NCI-H2171 (cell line): ENCODE data around the gene ASCC1.
"Not testable (repeated sequence)": the region's sequence is repeated elsewhere in the genome, so short reads cannot be mapped to it uniquely, and the experiment has no call there.

Experiments used
- DNase-seq: peaks from one replicate; lab custom pipeline; 2025; lab: John Stamatoyannopoulos, UW

Gene ASCC1

GRCh38 chr10:72248468-72249151, 32.5 kb upstream of the ASCC1 start:
- DNase-seq = no peak

GRCh38 chr10:72245949-72246525, 30.0 kb upstream of the ASCC1 start:
- no peak for DNase-seq

- DNase-seq = no peak
These were observed 28.5 kb upstream of the ASCC1 start for GRCh38 chr10:72244573-72245038.

- peak; percentile 30 for DNase-seq
These were observed 27.9 kb upstream of the ASCC1 start for GRCh38 chr10:72243822-72244437.

- DNase-seq = no peak
These were observed 26.6 kb upstream of the ASCC1 start for GRCh38 chr10:72242675-72243074.

- DNase-seq = no peak
These were observed 25.7 kb upstream of the ASCC1 start for GRCh38 chr10:72241691-72242252.

GRCh38 chr10:72240371-72240770, 24.3 kb upstream of the ASCC1 start:
- no peak for DNase-seq

GRCh38 chr10:72239409-72239808, 23.3 kb upstream of the ASCC1 start:
- no peak for DNase-seq

GRCh38 chr10:72238392-72239175, 22.5 kb upstream of the ASCC1 start:
- no peak for DNase-seq

GRCh38 chr10:72235544-72236279, 19.6 kb upstream of the ASCC1 start:
- no peak for DNase-seq

- no peak for DNase-seq
These were observed 18.6 kb upstream of the ASCC1 start for GRCh38 chr10:72234560-72235095.

GRCh38 chr10:72233621-72234020, 17.5 kb upstream of the ASCC1 start:
- no peak for DNase-seq

- no peak for DNase-seq
These were observed 13.5 kb upstream of the ASCC1 start for GRCh38 chr10:72229261-72230251.

GRCh38 chr10:72228318-72228751, 12.3 kb upstream of the ASCC1 start:
- DNase-seq = no peak

GRCh38 chr10:72227826-72228225, 11.8 kb upstream of the ASCC1 start:
- DNase-seq = no peak

GRCh38 chr10:72226418-72227027, 10.4 kb upstream of the ASCC1 start:
- DNase-seq = no peak

- not testable (repeated sequence) for DNase-seq
These were observed 8.1 kb upstream of the ASCC1 start for GRCh38 chr10:72224191-72224590.

GRCh38 chr10:72223743-72224101, 7.6 kb upstream of the ASCC1 start:
- DNase-seq = no peak

GRCh38 chr10:72221278-72221677, 5.2 kb upstream of the ASCC1 start:
- DNase-seq = no peak

- no peak for DNase-seq
These were observed 4.6 kb upstream of the ASCC1 start for GRCh38 chr10:72220637-72221036.
